ENCODE measurements around the gene DUSP28. TPM values are rescaled to one million over a fixed set of nuclear protein-coding genes. Genes with fewer than 3 reads are reported as not detected.

Gene DUSP28
- total and polyA plus RNA-seq, 2 experiments from 2014 or later = 2.7 to 4.3 TPM

- H3K27me3 ChIP-seq (ENCODE audit: insufficient read depth) = peaks cover 29% of the 10 kb centered on the region
- no peak overlapping the region; the same call in 2 of the 3 replicates for H3K4me3 Mint-ChIP-seq
- no peak for TF ChIP-seq EZH2 (IDR thresholded peaks at IDR 0.05; ENCODE audit: low read depth, unreplicated experiment)
- TF ChIP-seq POLR2AphosphoS5 (IDR thresholded peaks at IDR 0.05; ENCODE audit: low read depth) = no peak
- TF ChIP-seq ZNF114 (CRISPR knock-in tag; IDR thresholded peaks at IDR 0.05) = no peak
- no peak for TF ChIP-seq NANOG (IDR thresholded peaks at IDR 0.05; ENCODE audit: borderline replicate concordance)
Measured at GRCh38 chr2:240563951-240564560, 3.9 kb downstream of the DUSP28 start.

GRCh38 chr2:240564561-240565332 lies 4.6 kb downstream of the DUSP28 start:
- H3K4me3 ChIP-seq = no peak overlapping the region
- H2AFZ ChIP-seq = no peak overlapping the region
- Mint-ChIP-seq H3K27ac (no peak overlapping the region), H3K4me3 (no peak overlapping the region), H3K36me3 (ENCODE audit: low read depth) (peaks cover 5% of the 10 kb centered on the region; the same call in 1 of the 3 replicates), H3K27me3 (ENCODE audit: insufficient read depth, low read depth, poor library complexity) (peaks cover 32% of the 10 kb centered on the region), H3K9me3 (no peaks in the 10 kb centered on the region; the same call in 2 of the 3 replicates), H3K4me1 (peaks cover 34% of the 10 kb centered on the region)
- peaks cover 6% of the 10 kb centered on the region; the same call in 1 of the 2 replicates for H3K9me2 ChIP-seq (ENCODE audit: insufficient read depth)
- H3K27me3 ChIP-seq (ENCODE audit: insufficient read depth) = peaks cover 29% of the 10 kb centered on the region
- H3K79me2 ChIP-seq (replicated peaks; ENCODE audit: insufficient read depth) = peaks cover 2% of the 10 kb centered on the region; the same call in 1 of the 2 replicates
- no peaks in the 10 kb centered on the region for H4K20me1 ChIP-seq (replicated peaks; ENCODE audit: insufficient read depth)
- H3K4me1 ChIP-seq (ENCODE audit: insufficient read depth) = peaks cover 15% of the 10 kb centered on the region
- no peaks in the 10 kb centered on the region for H3K36me3 ChIP-seq (ENCODE audit: insufficient read depth)
- no peak for ATAC-seq
- no peak for DNase-seq (ENCODE audit: low spot score)
- H3K4me2 ChIP-seq = no peak overlapping the region
- H3F3A ChIP-seq (replicated peaks; ENCODE audit: low read depth) = peaks cover 7% of the 10 kb centered on the region; the same call in 1 of the 2 replicates
- H3K27ac ChIP-seq (ENCODE audit: low read depth) = no peak overlapping the region
- TF ChIP-seq REST (IDR thresholded peaks at IDR 0.05; ENCODE audit: unreplicated experiment) = no peak
- TF ChIP-seq STAT1 (IDR thresholded peaks at IDR 0.05; ENCODE audit: unreplicated experiment) = no peak
- no peak for TF ChIP-seq NANOG (IDR thresholded peaks at IDR 0.05; ENCODE audit: borderline replicate concordance)
- no peak for TF ChIP-seq EZH2phosphoT487 (IDR thresholded peaks at IDR 0.05; ENCODE audit: unreplicated experiment)
- TF ChIP-seq EZH2 (IDR thresholded peaks at IDR 0.05; ENCODE audit: low read depth, unreplicated experiment) = no peak
- TF ChIP-seq POLR2AphosphoS5 (IDR thresholded peaks at IDR 0.05; ENCODE audit: low read depth) = no peak
- TF ChIP-seq ZNF331 (CRISPR knock-in tag; IDR thresholded peaks at IDR 0.05; ENCODE audit: low read depth) = no peak
- TF ChIP-seq ZNF114 (CRISPR knock-in tag; IDR thresholded peaks at IDR 0.05) = no peak
- no peak for TF ChIP-seq ZNF462 (CRISPR knock-in tag; IDR thresholded peaks at IDR 0.05)

More at GRCh38 chr2:240563951-240564560, 3.9 kb downstream of the DUSP28 start:
- Histone ChIP-seq H3K9me2 (ENCODE audit: insufficient read depth) (peaks cover 6% of the 10 kb centered on the region; the same call in 1 of the 2 replicates), H3K79me2 (replicated peaks; ENCODE audit: insufficient read depth) (peaks cover 9% of the 10 kb centered on the region; the same call in 1 of the 2 replicates), H3K27ac (ENCODE audit: low read depth) (no peak overlapping the region), H2AFZ (no peak overlapping the region), H3F3A (replicated peaks; ENCODE audit: low read depth) (peaks cover 10% of the 10 kb centered on the region; the same call in 1 of the 2 replicates), H3K4me1 (ENCODE audit: insufficient read depth) (peaks cover 15% of the 10 kb centered on the region), H4K20me1 (replicated peaks; ENCODE audit: insufficient read depth) (no peaks in the 10 kb centered on the region), H3K4me3 (no peak overlapping the region), H3K4me2 (no peak overlapping the region), H3K36me3 (ENCODE audit: insufficient read depth) (no peaks in the 10 kb centered on the region)
- H3K4me1 Mint-ChIP-seq = peaks cover 35% of the 10 kb centered on the region
- ATAC-seq (no peak), DNase-seq (ENCODE audit: low spot score) (no peak)
- no peaks in the 10 kb centered on the region; the same call in 2 of the 3 replicates for H3K9me3 Mint-ChIP-seq
- H3K27ac Mint-ChIP-seq = no peak overlapping the region
- H3K27me3 Mint-ChIP-seq (ENCODE audit: insufficient read depth, low read depth, poor library complexity) = peaks cover 32% of the 10 kb centered on the region
- peaks cover 5% of the 10 kb centered on the region; the same call in 1 of the 3 replicates for H3K36me3 Mint-ChIP-seq (ENCODE audit: low read depth)

Data from GM23338 (cell line).